Measurements from ENCODE around the gene TUBA1A.
A peak's percentile ranks its signal among the peaks of the same experiment; 100 is the strongest.
"Not testable (repeated sequence)": the region's sequence is repeated elsewhere in the genome, so short reads cannot be mapped to it uniquely, and the experiment has no call there.

The TUBA1A gene

DNA sequence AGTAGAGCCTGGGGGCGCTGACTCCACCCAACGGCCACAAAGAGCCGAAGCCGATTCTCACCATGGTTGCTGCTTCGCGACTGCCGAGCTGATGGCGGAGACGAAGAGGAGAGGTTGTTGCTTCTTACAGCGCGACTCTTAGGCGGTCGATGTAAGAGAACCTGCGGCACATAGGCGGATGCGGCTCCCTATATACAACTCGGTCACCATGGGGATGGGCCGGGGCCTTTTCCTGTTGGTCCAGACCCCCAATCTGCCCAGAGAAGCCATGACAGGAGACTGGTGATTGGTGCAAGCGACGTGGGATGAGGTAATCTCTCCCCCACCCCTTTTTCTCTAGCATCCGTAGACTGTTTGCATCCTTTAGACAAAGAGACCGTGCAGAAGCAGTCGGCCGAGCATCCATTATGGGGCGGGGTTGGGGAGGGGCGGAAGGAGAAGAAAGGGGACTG is at the start of gene TUBA1A:
TUBA1A (minus strand) TSS at position 165 of the 452 bp plus-strand sequence; CDS start at position 64, 101 bp downstream.
- peak; percentile 99 for DNase-seq

DNA sequence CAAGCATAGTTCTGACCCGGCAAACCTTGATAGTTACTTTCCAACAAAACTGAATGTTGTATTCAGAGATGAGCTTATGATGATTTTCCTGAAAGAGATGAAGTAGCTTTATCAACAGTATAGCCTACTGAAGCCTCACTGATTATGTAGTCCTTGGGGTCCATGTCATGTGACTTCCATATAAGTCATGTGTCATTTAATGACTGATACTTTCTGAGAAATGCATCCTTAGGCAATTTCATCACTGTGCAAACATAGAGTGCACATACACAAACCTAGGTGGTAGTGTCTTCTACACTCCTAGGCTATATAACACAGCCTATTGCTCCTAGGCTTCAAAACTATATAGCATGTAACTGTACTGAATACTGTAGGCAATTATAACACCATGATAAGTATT is 47.5 kb upstream of the TUBA1A start:
- DNase-seq = no peak

DNA sequence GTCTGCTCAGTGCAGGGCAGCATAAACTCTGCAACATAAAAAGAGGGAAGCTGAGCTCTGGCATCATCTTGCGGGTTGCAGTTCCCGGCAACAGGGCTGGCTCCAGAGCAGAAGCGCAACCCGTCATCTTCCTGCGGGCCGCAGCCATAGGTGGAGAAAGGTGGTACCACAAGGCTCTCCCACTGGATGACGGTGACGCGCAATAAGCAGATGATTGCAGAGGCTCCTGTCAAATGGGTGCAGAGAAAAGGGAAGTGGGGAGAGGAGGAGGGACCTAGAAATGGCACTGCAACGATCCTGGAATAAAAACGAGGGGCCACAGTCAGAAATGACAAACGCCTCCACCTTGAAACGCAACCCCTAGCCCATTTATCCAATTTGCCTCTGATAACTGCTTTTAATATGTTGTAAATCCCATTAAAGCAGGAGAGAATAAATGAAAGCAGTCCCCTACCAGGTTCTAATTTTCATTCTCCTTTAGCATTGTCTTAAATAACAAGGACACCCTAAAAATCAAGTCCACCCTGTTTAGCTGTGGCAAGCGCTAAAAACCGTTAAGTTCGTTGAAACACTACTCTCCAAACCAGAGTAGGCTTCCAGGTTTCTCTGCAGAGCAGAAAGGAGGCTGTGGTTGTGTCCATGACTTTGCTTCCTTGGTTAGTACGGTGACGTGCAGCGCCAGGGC is 45.1 kb upstream of the TUBA1A start:
- no peak for DNase-seq

DNA sequence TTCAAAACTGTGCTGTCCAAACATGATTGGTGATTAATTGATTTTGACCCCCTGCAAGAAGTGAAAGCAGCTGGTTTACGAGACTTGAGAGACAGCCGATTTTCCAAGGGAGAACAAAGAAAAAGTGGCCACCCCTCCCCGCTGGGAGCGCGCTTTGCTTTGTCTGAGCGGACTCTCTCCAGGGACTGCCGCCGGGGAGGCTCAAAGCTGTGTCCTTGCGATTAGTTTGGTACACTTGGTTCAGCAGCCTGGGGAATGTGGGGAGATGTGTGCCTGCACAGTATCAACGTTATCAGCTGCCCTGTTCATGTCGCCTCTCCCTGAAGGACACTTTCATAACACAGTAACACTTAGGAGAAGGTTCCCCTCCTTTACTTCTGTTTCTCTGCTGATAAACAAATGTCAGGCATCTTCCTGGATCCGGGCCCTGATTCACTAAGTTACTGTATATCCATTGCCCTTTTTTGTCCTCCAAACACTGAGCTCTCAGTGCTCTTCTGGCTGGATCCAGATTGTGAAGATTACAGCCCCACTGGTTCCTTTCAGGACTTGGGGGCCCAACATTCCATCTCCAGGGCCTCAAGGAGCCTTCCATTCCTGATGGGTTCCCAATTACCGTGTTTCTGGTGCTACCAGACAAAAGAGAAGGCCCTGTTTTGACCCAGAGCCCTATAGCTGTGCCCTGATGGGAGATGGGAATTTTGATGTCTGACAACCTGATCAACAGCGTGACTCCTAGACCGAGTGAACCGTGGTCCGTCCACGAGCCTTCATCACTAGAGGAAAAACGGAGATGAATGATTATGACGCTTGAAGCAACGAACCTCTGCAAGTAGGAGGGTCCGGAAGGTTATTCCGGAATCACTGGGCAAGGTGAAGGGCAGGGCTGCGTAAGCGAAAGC is 44.3 kb upstream of the TUBA1A start:
- DNase-seq = peak; percentile 53

DNA sequence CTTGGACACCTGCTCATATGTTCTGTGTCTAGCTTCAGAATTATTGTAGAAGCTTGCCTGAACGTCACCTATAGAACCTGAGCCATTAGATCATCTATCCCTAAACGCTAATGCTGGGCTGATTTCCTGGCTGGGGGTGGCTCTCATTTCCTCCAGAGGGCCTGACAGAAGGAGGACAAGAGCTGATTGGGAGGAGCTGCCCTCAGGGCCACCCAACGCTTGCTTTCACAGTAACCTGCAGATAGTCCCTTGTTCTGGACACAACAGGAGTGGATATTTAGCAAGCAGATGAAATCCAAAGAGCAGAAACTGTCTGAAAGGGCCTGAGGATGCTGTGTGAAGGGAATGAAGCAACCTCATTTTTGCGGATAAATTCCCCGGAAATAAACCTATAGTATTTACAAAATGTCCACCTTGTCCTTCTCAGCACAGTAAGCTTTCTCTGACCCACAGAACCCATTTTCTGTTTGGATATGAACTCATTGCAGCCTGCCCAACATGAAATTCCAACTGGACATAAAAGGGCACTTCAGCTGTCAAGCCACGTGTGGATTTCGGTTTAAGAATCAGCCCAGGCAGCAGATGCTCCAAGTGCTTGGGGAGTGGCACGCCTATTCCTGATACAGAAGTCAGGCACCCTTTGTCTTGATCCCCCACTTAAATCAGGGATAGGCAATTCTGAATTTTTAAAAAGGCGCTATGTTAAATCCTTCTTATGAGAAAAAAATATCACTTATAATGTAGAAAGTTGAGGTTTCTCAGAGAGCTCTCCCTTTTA is 43.2 kb upstream of the TUBA1A start:
- DNase-seq = peak; percentile 82

DNA sequence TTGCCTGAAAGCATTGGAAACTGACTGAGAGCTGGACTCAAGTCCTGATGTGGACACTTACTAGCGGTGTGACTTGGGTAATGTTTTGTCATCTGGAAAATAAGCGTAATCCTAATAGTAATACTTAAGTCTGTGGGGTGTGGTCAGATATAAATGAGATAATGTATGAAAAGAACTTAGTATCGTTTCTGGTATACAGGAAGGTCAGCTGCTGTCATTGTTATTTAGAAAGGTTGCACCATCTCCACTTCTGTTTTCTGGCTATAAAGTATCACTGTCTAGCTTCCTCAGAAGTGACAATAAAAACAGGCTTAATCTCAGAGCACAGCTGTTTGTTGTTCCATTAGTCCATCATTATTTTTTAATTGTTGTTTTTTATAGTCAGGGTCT is 41.9 kb upstream of the TUBA1A start:
- DNase-seq = no peak

DNA sequence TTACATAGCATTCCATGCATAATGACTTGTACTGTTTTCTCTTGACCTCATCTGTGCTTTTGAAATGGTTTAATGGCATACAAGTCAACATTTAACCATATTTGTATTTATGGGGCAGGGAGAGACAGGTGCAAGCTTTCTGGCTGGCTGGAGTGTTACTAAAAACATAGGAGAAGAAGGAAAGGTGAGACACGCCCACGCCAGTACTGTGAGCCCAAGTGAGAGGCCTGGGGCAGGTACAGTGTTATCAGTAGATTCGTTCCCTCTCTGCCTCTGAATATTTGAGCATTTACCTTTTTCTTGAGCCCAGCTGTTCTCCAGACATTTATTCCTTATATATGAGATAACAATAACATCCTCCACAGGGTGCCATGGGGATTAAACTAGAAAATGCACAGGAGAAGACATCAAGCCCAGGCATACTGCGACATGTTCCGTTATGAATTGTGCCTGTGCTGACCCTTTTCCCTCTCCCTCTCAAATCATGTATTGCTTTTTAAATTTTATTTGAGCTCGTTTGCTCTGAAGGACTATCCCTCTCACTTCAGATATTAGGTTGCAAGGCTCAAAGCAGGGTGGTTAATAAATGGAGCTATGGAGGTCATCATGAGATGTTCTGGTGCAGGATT is 41.4 kb upstream of the TUBA1A start:
- DNase-seq = no peak

DNA sequence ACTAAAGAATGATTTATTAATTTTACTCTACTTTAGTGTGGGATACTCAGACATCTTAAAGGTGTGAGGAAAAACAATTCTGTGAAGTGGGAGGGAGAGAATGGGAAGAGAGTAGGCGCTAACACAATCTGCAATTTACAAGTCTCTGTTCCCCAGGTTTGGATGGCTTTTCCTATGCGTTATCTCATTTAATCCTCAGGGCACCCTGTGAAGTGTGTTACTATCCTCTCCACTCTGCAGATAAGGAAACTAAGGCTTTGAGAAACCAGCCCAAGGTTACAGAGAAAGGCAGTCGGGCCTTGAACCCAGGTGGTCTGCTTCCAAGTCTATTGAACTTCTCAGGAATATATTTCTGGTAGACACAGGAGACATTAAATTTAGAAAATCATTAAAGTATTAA is 39.8 kb upstream of the TUBA1A start:
- DNase-seq = no peak

DNA sequence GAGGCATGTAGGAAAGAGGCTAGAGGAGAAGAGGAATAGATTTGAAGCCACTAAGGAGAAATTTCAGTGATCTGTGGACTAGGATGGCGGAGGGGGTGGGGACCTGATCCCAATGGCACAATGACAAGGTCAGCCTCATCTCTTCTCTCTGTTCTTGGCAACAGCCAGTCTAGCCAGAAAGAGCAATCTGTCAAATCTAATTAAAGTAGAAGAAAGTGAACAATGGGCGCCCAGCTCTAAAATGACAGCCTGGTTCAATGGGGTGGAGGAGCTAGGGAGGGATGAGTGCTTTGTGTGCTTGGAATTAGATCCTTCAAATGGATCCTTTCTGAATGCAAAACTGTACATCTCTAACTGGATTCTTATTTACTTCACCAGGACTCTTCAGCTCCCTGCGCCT is 38.8 kb upstream of the TUBA1A start:
- peak; percentile 2 for DNase-seq

DNA sequence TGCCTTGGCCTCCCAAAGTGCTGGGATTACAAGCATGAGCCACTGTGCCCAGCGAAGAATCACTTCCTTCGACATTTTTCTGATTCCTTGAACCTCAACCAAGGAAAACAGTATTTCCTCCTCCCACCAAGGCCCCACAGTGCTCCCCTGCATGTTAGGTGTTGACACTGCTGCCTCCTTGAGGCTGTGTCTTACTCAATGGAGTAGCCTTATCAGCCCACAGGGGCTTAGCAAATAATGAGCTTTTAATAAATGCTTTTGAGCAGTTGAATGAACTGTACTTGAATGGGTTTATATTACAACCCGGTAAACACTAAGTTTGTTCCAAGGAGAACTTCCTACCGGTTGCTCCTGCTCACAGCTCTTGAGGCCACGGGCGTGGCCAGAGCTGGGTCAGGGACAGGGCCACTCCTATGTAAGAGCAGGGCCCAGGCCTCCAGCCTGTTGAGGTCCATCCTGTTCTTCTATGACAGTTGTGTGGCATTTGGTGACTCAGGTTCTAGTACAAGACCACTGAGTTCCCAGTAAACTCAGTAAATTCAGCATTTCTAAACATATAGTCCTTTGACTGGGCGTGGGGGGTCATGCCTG is 36.8 kb upstream of the TUBA1A start:
- DNase-seq = no peak

DNA sequence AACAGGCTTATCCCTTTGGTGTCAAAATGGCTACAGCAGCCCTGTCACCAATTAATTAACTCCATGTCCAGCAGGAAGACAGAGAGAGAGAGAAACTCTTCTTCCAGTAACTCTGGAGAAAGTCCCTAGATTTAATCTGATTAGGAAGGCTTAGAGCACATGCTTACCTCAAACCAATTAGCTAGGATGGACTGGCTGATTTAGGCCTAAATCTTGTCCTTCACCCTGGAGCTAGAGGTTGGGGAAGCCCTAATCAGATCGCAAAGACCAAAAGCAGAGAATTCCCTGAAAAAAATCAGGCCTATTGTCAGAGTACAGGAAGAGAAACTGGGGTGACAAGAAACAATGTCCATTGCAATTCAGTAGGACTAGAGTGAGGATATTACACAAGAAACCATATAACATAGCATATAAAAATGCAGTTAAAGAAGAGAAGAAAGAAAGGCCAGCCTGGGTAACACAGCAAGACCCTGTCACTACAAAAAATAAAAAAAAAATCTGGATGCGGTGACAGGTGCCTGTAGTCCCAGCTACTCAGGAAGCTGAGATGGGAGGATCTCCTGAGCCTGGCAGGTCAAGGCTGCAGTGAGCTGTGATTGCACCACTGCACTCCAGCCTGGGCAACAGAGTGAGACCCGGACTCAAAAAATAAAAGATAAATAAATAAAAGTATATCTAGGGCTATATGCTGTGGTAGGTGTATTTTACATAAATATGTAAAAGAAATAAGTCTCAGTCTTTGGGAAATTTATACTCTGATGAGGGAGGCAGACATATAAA is 34.9 kb upstream of the TUBA1A start:
- DNase-seq = peak; percentile 11

DNA sequence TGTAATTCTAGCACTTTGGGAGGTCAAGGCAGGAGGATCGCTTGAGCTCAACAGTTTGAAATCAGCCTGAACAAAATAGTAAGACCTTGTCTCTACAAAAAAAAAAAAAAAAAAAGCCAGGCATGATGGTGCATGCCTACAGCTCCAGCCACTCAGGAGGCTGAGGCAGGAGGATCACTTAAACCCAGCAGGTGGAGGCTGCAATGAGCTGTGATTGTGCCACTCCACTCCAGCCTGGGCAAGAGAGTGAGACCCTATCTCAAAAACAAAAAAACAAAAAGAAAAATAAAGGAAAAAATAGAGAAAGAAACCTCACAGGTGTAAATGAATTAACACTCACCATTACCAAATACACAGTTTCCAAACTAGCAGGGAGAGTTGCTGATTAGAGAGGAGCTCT is 34.2 kb upstream of the TUBA1A start:
- no peak for DNase-seq

DNA sequence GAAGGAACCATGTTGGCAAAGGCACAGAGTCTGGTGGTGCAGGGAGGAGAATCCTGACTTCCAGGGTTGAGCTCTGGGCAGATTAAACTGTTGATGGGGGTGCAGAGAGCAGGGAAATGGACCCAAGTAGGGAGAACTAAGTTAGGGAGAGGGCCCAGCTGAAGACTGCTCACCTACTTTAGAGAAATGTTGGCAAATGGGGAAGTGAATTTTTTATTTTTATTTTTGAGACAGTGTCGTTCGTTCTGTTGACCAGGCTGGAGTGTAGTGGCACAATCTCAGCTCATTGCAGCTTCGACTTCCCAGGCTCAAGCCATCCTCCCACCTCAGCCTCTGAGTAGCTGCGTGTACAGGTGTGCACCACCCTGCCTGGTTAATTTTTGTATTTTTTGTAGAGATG is 32.1 kb upstream of the TUBA1A start:
- no peak for DNase-seq

DNA sequence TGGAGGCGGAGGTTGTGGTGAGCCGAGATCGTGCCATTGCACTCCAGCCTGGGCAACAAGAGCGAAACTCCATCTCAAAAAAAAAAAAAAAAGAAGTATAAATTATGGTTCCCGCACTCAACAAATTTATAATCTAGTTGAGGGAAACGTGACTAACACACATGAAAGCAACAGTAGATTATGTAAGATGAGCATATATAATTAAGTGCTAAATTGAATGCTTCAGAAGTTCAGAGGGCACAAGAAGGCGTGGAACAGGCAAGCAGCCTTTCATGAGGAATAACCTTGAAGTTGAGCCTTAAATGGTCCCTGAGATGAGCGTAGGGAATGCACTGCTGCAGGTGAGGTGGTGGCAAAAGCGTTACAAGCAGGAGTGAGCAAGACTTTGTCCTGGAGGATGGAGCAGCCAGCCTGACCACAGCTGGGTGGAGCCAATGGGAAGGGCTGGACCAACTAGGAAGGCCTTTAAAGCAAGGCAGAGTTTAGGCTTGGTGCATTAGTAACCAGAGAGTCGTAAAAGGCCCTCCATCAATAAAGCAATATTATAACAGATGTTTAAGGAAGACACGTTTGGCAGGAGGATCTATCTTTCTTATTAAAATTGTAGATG is 30.6 kb upstream of the TUBA1A start:
- no peak for DNase-seq

DNA sequence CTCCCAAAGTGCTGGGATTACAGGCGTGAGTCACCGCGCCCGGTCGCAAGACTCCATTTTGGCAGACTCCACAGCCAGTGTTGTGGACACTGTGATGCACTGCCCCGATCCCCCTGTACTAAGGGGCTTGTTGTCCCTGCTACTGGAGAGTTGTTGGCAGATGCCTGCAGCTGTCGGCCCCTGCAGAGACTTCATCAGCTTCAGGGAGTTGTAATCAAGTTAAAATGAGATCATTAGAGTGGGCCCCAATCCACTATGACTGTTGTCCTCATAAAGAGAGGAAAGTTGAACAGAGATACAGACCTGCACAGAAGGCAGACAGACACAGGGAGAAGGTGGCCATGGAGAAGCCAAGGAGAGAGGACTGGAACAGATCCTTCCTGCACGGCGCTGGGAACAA is 23.7 kb upstream of the TUBA1A start:
- DNase-seq = no peak

DNA sequence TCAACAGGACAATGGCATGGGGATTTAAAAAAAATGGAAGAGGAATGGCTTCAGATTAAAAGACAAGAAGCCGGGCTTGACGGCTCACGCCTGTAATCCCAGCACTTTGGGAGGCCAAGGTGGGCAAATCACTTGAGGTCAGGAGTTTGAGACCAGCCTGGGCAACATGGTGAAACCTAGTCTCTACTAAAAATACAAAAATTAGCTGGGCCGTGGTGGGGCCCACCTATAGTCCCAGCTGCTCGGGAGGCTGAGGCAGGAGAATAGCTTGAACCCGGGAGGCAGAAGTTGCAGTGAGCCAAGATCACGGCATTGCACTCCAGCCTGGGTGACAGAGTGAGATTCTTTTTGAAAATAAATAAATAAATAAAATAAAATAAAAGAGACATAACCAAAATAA is 21.8 kb upstream of the TUBA1A start:
- not testable (repeated sequence) for DNase-seq

DNA sequence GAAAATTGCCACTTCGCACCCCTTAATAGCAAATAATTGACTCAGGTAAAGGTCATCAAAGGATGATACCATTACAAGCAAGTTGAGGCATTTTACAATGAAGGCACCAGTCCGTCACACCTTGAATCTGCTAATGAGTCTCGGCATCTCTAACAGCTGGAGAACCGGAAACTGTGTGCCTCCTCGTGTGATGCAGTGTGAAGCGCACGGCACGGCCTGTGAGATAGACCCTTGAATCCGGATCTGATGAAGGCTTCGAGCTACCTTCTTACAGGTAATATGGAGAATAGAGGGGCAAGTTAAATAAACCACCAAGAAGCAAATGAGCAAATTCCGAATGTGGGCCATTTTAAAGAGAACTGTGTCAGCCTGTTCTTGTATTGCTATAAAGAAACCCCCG is 19.8 kb upstream of the TUBA1A start:
- no peak for DNase-seq

DNA sequence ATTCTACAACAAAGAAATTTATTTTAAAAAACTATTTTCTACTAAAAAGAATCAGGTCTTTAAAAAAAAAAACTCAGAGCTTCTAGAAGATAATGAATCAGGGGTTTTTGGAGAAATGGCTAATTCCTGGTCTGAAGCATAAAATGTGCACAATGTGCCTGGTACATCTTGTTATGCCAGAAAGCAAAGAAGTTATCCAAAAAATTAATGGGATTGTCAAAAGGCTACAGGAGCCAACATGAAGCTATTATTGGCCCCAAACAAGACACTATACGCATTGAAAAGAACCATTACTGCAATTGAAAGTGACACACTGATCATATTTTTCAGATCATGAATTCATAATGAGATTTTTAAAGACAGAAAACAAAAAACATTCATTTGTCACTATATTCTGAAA is 19.3 kb upstream of the TUBA1A start:
- DNase-seq = no peak

DNA sequence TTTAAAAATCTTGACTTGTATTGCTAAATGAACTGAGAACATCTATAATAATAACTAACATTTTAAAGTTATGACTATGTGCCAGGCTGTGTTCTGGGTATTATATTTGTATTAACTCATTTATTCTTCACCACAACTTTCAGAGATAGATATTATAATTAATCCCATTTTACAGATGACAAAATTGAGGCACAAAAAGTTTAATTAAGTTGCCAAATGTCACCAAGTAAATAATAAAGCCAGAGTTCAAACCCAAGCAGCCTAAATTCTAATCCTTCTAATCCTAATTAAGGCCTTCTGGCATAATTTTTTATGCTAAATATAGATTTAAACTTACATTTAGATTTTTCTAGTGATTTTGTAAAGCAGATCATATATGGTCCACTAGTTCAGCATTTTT is 17.5 kb upstream of the TUBA1A start:
- no peak for DNase-seq

DNA sequence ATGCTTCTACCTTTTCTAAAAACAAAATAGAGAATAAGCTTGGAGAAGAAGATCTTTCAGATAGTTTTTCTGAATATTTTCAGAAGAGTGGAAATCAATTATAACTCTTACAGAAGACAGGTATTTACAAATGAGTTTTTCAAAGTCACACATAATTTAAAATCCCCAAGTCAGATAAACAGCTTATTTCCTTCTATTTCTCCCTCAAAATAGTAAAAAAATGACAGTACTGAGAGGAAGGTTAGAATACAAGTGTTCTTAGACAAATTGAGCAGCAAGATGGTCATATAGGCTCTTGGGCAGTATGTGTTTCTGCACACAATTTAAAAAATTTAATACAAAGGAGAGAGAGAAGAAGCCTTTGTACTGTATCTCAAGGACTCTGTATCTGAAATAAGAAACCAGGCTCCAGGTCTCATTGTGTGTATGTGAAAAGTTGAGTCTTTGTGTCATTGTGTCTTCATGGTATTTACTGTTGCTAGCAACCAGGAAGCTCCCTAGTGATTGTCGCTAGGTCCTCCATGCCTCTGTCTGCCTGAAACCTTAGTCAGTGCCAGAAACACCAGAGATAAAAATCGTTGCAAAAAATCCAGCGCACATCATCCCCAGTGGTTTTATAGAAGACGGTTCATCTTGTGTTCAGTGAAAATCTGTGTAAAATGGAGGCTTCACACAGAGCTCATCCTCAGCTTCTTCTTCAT is 12.9 kb upstream of the TUBA1A start:
- DNase-seq = no peak

Data from NCI-H524 treated with DMSO at 0.1 percent for 48 hours (cell line).